Stimulated activated CD4-positive, alpha-beta T cell treated with anti-CD3 and anti-CD28 coated beads, Interleukin-2, amount 100 ng/mL, for 48 hours (primary cell): ENCODE data around the gene MAJIN.

Experiments
- DNase-seq, 2 donors: peaks; one replicate each; pipeline ENCODE4 v3.0.0-alpha.2; 2020

MAJIN gene

DNA sequence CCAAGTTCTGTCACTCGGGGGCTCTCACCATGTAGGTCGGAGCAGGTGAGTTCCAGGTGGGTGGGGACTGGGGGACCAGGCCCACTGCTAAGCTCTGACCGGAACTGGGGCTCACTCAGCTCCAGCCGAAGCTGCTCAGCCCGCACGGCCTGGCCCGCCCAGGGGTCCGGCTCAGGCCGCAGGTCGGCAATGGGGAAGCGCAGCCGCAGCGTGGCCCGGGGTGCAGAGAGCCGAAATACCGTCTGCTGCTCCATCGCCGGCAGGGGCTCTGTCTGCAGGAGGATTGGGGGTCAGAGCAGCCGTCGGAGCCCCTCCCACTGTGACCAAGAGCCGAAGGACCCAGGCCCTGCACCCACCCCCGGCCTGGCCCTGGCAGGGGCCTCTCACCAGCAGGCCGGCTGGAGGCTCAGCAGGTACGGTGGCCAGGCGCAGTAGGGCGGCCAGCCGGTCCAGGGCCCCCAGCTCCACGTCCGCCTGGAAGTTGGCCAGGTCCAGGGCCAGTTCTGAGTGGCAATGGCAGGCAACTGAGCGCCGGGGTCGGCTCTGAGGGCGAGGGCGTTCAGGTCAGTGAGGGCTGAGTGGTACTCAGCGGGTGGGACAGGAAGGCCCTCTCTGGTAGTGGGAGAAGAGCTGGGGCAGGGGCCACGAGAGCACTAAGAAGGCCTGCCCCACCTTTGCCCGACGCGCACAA lies 62.1 kb downstream of the MAJIN start:
- DNase-seq = no peak

DNA sequence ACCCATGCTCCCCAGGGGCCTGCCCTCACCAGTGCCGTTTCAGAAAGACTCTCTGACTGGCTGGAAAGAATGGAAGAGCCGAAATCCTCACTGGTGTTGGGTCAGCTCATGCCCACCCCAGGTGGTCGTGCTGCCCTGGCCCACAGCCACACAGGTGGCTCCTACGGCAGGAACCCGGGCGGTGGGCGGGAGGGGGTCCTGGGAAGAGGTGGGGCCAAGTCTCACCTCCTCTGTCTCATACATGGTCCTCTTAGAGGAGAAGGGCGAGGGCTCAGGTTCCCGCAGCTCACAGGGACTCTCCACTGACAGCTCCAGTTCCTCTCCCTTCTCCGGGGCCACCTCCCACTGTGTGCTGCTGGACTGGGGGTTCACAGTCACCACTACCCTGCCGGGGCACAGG lies 63.1 kb downstream of the MAJIN start:
- no peak for DNase-seq

DNA sequence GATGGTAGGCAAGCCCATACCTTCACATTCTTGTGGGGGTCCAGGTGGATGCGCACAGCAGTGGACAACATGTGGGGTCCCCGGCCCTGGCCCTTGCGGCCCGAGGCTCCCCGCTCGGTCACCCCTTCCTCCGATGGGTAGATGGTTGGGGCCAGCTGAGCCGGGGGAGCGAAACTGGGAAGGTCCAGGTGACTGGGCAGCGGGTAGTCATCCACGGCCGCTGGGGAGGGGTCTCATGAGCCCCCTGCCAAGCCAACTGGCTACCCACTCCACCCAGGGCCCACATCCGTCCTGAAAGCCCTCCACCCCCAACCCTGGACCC lies 65.6 kb downstream of the MAJIN start:
- DNase-seq = no peak

GRCh38 chr11:64905516-64906313 lies 66.2 kb downstream of the MAJIN start:
- no peak for DNase-seq

- DNase-seq = no peak
Measured at GRCh38 chr11:64903291-64903833, 68.5 kb downstream of the MAJIN start.

DNA sequence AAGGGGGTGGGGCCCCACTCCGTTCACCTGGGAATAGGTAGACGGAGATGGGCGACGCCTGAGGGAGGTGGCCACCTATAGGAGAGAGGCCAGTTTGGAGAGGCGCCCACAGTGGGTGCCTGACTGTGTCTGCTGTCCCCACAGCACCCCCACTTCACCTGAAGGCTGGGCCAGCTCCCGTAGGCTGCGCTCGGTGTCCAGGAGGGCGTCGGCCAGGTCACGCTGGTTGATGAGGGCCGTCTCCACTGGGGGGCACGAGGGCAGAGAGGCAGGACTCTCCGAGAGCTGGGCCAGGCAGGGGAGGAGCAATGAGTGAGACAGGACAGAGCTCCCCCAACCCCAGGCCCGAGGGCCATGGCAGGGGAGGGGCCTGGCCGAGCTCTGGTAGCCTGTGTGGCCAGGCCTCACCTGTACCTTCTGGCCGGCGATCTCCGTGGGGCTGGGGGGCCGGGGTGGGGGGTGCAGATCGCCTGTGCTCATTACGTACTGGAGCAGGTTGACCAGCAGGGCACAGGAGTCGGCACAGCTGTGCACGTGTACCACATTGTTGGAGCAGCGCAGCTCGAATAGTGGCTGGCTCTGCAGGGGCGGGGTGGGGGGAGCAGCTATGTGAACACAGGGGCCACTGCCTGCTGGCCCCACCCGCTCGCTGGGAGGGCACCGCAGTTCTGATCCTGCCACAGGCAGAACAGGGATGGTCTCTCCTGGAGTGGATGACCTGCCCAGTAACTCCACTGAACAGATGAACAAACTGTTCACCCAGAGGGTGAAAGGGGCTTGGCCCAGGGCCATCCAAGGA lies 69.6 kb downstream of the MAJIN start:
- no peak for DNase-seq

- DNase-seq = no peak
Measured at GRCh38 chr11:64900774-64901173, 71.1 kb downstream of the MAJIN start.

DNA sequence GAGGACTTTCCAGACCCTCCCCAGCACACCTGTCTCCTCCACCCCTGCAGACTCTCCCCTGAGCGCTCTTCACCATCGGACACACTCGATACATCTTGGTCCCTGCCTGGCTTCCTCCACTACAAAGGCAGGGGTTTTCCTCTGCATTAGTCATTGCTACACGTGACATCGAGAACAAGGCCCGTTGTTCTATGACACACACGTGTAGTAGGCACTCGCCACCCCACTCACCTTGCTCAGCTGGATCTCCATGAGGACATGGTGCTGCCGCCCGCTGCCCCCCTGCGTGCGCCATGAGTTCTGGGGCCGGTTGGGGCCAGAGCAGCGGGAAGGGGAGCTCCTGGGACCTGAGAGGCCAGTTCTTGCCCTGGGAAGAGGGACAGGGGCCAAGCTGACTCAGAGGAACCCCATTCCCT lies 71.6 kb downstream of the MAJIN start:
- peak; percentile 56 to 61 for DNase-seq

DNA sequence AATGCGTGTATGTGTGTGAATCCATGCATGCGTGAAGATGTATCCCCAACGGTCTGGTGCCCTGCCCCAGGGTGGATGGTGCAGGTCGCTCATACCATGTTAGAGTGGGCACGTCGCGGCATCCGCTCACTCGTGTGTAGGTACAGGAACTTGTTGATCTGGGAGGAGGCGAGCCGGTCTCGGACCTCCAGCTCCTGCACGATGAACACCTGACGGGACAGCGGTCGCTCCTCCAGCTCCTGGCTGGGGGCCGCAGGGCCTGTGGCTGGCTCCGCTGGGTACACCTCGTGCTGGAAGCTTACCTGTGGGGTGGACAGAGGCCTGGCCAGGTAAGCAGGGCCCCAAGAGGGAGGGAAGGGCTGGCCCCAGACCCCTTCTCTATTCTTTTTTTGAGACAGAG lies 73.4 kb downstream of the MAJIN start:
- no peak for DNase-seq

DNA sequence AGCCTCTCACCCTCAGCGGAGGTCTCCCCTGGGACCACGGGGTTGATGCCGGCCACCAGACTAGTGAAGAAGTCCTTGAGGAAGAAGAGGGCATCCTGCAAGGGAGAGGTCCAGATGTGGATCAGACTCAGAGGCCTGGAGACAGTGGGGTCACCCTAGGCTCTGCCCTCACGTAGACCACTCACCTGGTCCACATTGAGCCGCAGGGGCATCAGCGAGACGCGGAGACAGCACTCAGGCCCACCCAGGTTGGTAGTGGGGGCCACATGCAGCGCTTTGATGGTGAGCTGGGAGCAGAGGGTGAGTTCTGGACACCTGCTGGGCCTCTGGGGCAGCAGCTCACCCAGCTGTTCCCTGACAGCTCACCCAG lies 73.8 kb downstream of the MAJIN start:
- DNase-seq = no peak

- no peak for DNase-seq
Measured at GRCh38 chr11:64897381-64898075, 74.4 kb downstream of the MAJIN start.

DNA sequence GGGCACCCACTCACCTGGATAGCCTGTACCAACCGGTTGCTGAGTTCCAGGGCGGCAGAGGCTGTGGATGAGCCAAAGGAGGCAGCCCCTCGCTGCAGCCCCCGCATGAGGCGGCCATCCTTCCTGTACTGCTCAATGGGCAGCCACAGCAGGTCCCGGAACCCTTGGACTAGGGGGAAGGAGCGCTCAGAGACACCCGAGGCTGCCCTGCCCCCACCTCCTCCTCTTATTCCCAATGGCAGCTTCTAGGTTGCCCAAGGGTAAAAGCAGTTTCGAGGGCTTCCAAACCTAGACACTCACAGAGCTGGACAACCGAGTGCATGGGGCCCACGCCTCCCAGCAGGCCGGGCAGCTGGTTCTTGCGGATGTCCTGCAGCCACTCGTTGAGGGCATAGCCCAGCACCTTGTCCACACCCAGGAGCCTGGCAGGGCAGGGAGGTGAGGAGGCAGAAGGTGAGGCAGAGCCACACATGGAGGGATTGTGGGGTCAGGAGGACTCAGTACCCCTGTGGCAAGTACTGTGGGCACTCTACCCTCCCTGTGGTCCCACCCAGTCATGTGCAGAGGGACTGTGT lies 75.4 kb downstream of the MAJIN start:
- no peak for DNase-seq

- DNase-seq = no peak
Measured at GRCh38 chr11:64894812-64895452, 77.0 kb downstream of the MAJIN start.

GRCh38 chr11:64894070-64894811 lies 77.7 kb downstream of the MAJIN start:
- peak; percentile 95 to 98 for DNase-seq

- no peak for DNase-seq
Measured at GRCh38 chr11:64893194-64894069, 78.5 kb downstream of the MAJIN start.

DNA sequence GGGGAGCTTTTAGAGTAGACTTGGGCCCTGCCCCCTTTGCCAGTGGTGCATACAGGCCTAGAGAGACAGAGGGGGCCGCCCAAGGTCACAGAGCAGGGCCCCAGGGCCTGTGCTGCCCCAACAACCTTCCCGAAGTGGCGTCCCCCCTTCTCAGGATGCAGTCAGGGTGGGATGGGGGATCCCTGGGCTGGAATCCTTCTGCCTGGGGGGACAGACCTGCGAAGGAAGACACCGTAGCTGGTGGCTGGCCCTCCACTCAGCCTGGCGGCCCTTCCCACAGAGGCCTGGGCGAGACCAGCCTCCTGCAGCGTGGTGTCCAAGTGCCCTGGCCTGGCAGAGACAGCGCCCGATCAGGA lies 79.1 kb downstream of the MAJIN start:
- no peak for DNase-seq

GRCh38 chr11:64892411-64892831 lies 79.5 kb downstream of the MAJIN start:
- DNase-seq = no peak

- no peak for DNase-seq
Measured at GRCh38 chr11:64891880-64892279, 80.0 kb downstream of the MAJIN start.

- DNase-seq = no peak
Measured at GRCh38 chr11:64891215-64891848, 80.6 kb downstream of the MAJIN start.

DNA sequence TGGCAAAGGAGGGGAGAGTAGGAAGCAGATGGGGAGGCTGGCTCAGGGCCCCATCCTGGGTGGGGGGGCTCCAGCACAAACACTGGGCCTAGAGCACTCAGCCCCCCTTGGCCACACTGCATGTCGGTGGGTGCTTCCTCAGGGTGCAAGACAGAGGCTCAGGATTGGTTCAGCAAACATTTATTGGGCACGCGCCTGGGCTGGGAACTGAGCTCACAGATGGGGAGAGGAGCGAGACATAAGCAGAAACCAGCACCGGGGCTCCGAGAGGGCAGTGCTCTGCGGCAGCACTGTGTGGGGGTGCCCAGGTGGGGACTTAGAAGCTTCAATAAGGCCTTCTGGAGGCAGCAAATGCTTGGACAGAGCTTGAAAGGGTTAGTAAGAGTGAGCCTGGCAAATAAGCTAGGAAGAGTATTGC lies 81.4 kb downstream of the MAJIN start:
- DNase-seq = no peak
